KOPT-K1 (cell line): ENCODE data around the gene RXFP2.

Experiments
- H3K27ac ChIP-seq: fragments of 200-600 bp; sonication (generic); 2 replicates; pipeline ENCODE4 v1.5.1; 2016; ENCODE audit warnings: antibody characterized with exemption, mild to moderate bottlenecking, low read depth, low read length; ENCODE audit not compliant: poor library complexity, severe bottlenecking
- H3K36me3 ChIP-seq: fragments of 200-600 bp; sonication (generic); 2 replicates; pipeline ENCODE4 v1.5.1; 2017; ENCODE audit warnings: antibody characterized with exemption, mild to moderate bottlenecking, low read length, moderate library complexity; ENCODE audit not compliant: insufficient read depth
- H3K9me3 ChIP-seq: fragments of 200-600 bp; sonication (generic); 2 replicates; pipeline ENCODE4 v1.5.1; 2017; ENCODE audit warnings: antibody characterized with exemption, low read length, mild to moderate bottlenecking; ENCODE audit not compliant: insufficient read depth, poor library complexity, severe bottlenecking

Gene RXFP2

GRCh38 chr13:31739226-31739625 lies at the start of gene RXFP2:
Gene RXFP2 (plus strand): TSS chr13:31739526. CDS start chr13:31739613, 87 bp downstream.
- H3K27ac ChIP-seq, result no peak within 1 kb of the TSS

GRCh38 chr13:31697290-31697689 lies 42.0 kb upstream of the RXFP2 start:
- H3K27ac ChIP-seq, result no peak overlapping the region
- peaks cover 9% of the 10 kb centered on the region for H3K9me3 ChIP-seq
- H3K36me3 ChIP-seq, result no peaks in the 10 kb centered on the region

More at GRCh38 chr13:31739226-31739625, at the start of gene RXFP2:
- no peaks in the 10 kb centered on the region for H3K36me3 ChIP-seq
- no peaks in the 10 kb centered on the region for H3K9me3 ChIP-seq

- Histone ChIP-seq H3K9me3 (peaks cover 9% of the 10 kb centered on the region), H3K36me3 (no peaks in the 10 kb centered on the region)
These were observed 39.7 kb upstream of the RXFP2 start for GRCh38 chr13:31699650-31700049.

GRCh38 chr13:31703780-31704179 lies 35.5 kb upstream of the RXFP2 start:
- H3K36me3 ChIP-seq, result no peaks in the 10 kb centered on the region
- no peak overlapping the region for H3K27ac ChIP-seq
- H3K9me3 ChIP-seq, result peaks cover 9% of the 10 kb centered on the region

More at GRCh38 chr13:31699650-31700049, 39.7 kb upstream of the RXFP2 start:
- H3K27ac ChIP-seq, result no peak overlapping the region

- Histone ChIP-seq H3K9me3 (no peaks in the 10 kb centered on the region), H3K27ac (no peak overlapping the region), H3K36me3 (no peaks in the 10 kb centered on the region)
These were observed 33.2 kb upstream of the RXFP2 start for GRCh38 chr13:31706105-31706504.

- Histone ChIP-seq H3K36me3 (no peaks in the 10 kb centered on the region), H3K9me3 (no peaks in the 10 kb centered on the region), H3K27ac (no peak overlapping the region)
These were observed 21.7 kb upstream of the RXFP2 start for GRCh38 chr13:31717583-31717982.

GRCh38 chr13:31719214-31719613 lies 20.1 kb upstream of the RXFP2 start:
- Histone ChIP-seq H3K9me3 (no peaks in the 10 kb centered on the region), H3K27ac (no peak overlapping the region), H3K36me3 (no peaks in the 10 kb centered on the region)

GRCh38 chr13:31722673-31723072 lies 16.7 kb upstream of the RXFP2 start:
- Histone ChIP-seq H3K27ac (no peak overlapping the region), H3K9me3 (no peaks in the 10 kb centered on the region), H3K36me3 (no peaks in the 10 kb centered on the region)

GRCh38 chr13:31725841-31726240 lies 13.5 kb upstream of the RXFP2 start:
- H3K9me3 ChIP-seq, result no peaks in the 10 kb centered on the region
- no peak overlapping the region for H3K27ac ChIP-seq
- H3K36me3 ChIP-seq, result no peaks in the 10 kb centered on the region

- Histone ChIP-seq H3K36me3 (no peaks in the 10 kb centered on the region), H3K9me3 (no peaks in the 10 kb centered on the region), H3K27ac (no peak overlapping the region)
These were observed 7.4 kb upstream of the RXFP2 start for GRCh38 chr13:31731921-31732320.

- H3K27ac ChIP-seq, result no peak overlapping the region
- no peaks in the 10 kb centered on the region for H3K36me3 ChIP-seq
- no peaks in the 10 kb centered on the region for H3K9me3 ChIP-seq
These were observed 6.3 kb upstream of the RXFP2 start for GRCh38 chr13:31733066-31733465.

GRCh38 chr13:31733647-31734046 lies 5.7 kb upstream of the RXFP2 start:
- Histone ChIP-seq H3K27ac (no peak overlapping the region), H3K36me3 (no peaks in the 10 kb centered on the region), H3K9me3 (no peaks in the 10 kb centered on the region)

- Histone ChIP-seq H3K36me3 (no peaks in the 10 kb centered on the region), H3K9me3 (no peaks in the 10 kb centered on the region), H3K27ac (no peak overlapping the region)
These were observed 2.9 kb downstream of the RXFP2 start for GRCh38 chr13:31742097-31742734.

- H3K9me3 ChIP-seq, result no peaks in the 10 kb centered on the region
- H3K27ac ChIP-seq, result no peak overlapping the region
- H3K36me3 ChIP-seq, result no peaks in the 10 kb centered on the region
These were observed 8.0 kb downstream of the RXFP2 start for GRCh38 chr13:31747291-31747690.

- Histone ChIP-seq H3K27ac (no peak overlapping the region), H3K9me3 (no peaks in the 10 kb centered on the region), H3K36me3 (no peaks in the 10 kb centered on the region)
These were observed 8.6 kb downstream of the RXFP2 start for GRCh38 chr13:31747966-31748365.

GRCh38 chr13:31749929-31750328 lies 10.6 kb downstream of the RXFP2 start:
- Histone ChIP-seq H3K9me3 (no peaks in the 10 kb centered on the region), H3K36me3 (no peaks in the 10 kb centered on the region), H3K27ac (no peak overlapping the region)
